ENCODE data around the gene TMEM80. TPM values are rescaled to one million over a fixed set of nuclear protein-coding genes. Genes with fewer than 3 reads are reported as not detected.

The TMEM80 gene
- total RNA-seq, 1 donor from 2014 or later, result 20.8 TPM

- no peak for DNase-seq (ENCODE audit: low read depth)
- H3K4me3 ChIP-seq (ENCODE audit: low read depth, low read length), result no peak overlapping the region
- TF ChIP-seq CTCF (conservative IDR thresholded peaks at IDR 0.05; ENCODE audit: low read depth, low read length), result no peak
Observed at GRCh38 chr11:721741-722345, 26.2 kb downstream of the TMEM80 start.

GRCh38 chr11:722346-722811, 26.8 kb downstream of the TMEM80 start:
- no peak overlapping the region for H3K4me3 ChIP-seq (ENCODE audit: low read depth, low read length)
- no peak for DNase-seq (ENCODE audit: low read depth)
- no peak for TF ChIP-seq CTCF (conservative IDR thresholded peaks at IDR 0.05; ENCODE audit: low read depth, low read length)

GRCh38 chr11:723120-723883, 27.7 kb downstream of the TMEM80 start:
- DNase-seq (ENCODE audit: low read depth), result no peak
- H3K4me3 ChIP-seq (ENCODE audit: low read depth, low read length), result no peak overlapping the region
- peak; percentile 63 for TF ChIP-seq CTCF (conservative IDR thresholded peaks at IDR 0.05; ENCODE audit: low read depth, low read length)

- H3K4me3 ChIP-seq (ENCODE audit: low read depth, low read length), result no peak overlapping the region
- no peak for DNase-seq (ENCODE audit: low read depth)
- no peak for TF ChIP-seq CTCF (conservative IDR thresholded peaks at IDR 0.05; ENCODE audit: low read depth, low read length)
Observed at GRCh38 chr11:724049-724777, 28.6 kb downstream of the TMEM80 start.

- H3K4me3 ChIP-seq (ENCODE audit: low read depth, low read length), result no peak overlapping the region
- TF ChIP-seq CTCF (conservative IDR thresholded peaks at IDR 0.05; ENCODE audit: low read depth, low read length), result no peak
- no peak for DNase-seq (ENCODE audit: low read depth)
Observed at GRCh38 chr11:724778-725386, 29.3 kb downstream of the TMEM80 start.

- H3K4me3 ChIP-seq (ENCODE audit: low read depth, low read length), result no peak overlapping the region
- no peak for TF ChIP-seq CTCF (conservative IDR thresholded peaks at IDR 0.05; ENCODE audit: low read depth, low read length)
- DNase-seq (ENCODE audit: low read depth), result no peak
Observed at GRCh38 chr11:725624-726202, 30.1 kb downstream of the TMEM80 start.
